H9 (cell line): Measurements from ENCODE around the gene SLC24A2. TPM values are rescaled to one million over a fixed set of nuclear protein-coding genes. Genes with fewer than 3 reads are reported as not detected.

Source experiments
- DNase-seq: peaks from one replicate; pipeline ENCODE4 v3.0.0-alpha.2; 2017
- H2AFZ ChIP-seq: one replicate; pipeline ENCODE4 v1.6.1; 2013; ENCODE audit warnings: mild to moderate bottlenecking, low read length, control low read depth, moderate library complexity
- H2AK5ac ChIP-seq: 2 replicates; pipeline ENCODE4 v1.6.1; 2013; ENCODE audit warnings: low read length, control low read depth, mixed read lengths; ENCODE audit not compliant: insufficient read length
- H2BK120ac ChIP-seq: one replicate; pipeline ENCODE4 v1.6.1; 2013; ENCODE audit warnings: low read depth, mild to moderate bottlenecking, low read length, control low read depth, inconsistent platforms; ENCODE audit not compliant: poor library complexity, severe bottlenecking
- H2BK12ac ChIP-seq: 2 replicates; pipeline ENCODE4 v1.6.1; 2013; ENCODE audit warnings: low read length, control low read depth, mixed read lengths, low read depth; ENCODE audit not compliant: insufficient read length
- H2BK15ac ChIP-seq: 2 replicates; pipeline ENCODE4 v1.6.1; 2013; ENCODE audit warnings: low read depth, low read length, control low read depth
- H2BK20ac ChIP-seq: one replicate; pipeline ENCODE4 v1.6.1; 2013; ENCODE audit warnings: low read depth, mild to moderate bottlenecking, low read length, control low read depth, inconsistent platforms; ENCODE audit not compliant: poor library complexity, severe bottlenecking
- H2BK5ac ChIP-seq: 2 replicates; pipeline ENCODE4 v1.6.1; 2013; ENCODE audit warnings: low read length, control low read depth, mixed read lengths; ENCODE audit not compliant: insufficient read length
- H3K14ac ChIP-seq: 2 replicates; pipeline ENCODE4 v1.6.1; 2013; ENCODE audit warnings: low read length, control low read depth; ENCODE audit not compliant: insufficient read depth
- H3K18ac ChIP-seq: 2 replicates; pipeline ENCODE4 v1.6.1; 2013; ENCODE audit warnings: low read depth, mild to moderate bottlenecking, mixed read lengths, low read length, control low read depth; ENCODE audit not compliant: insufficient read length
- H3K23ac ChIP-seq: 2 replicates; pipeline ENCODE4 v1.6.1; 2013; ENCODE audit warnings: low read length, control low read depth, mixed read lengths, low read depth; ENCODE audit not compliant: insufficient read length
- H3K23me2 ChIP-seq: 2 replicates; pipeline ENCODE4 v1.6.1; 2013; ENCODE audit warnings: low read depth, mild to moderate bottlenecking, mixed read lengths, low read length, control low read depth; ENCODE audit not compliant: insufficient read length, poor library complexity, severe bottlenecking
- H3K27ac ChIP-seq: 2 replicates; pipeline ENCODE4 v1.5.1; 2013; ENCODE audit warnings: low read length, control low read depth, mixed read lengths, low read depth; ENCODE audit not compliant: insufficient read length
- H3K27me3 ChIP-seq: 2 replicates; pipeline ENCODE4 v1.6.1; 2013; ENCODE audit warnings: low read length, control low read depth, inconsistent platforms; ENCODE audit not compliant: insufficient read depth
- H3K4ac ChIP-seq: 2 replicates; pipeline ENCODE4 v1.6.1; 2013; ENCODE audit warnings: low read depth, mild to moderate bottlenecking, control low read depth, inconsistent platforms, low read length, moderate library complexity
- H3K4me1 ChIP-seq: 2 replicates; pipeline ENCODE4 v1.6.1; 2013; ENCODE audit warnings: low read length, control low read depth, inconsistent platforms; ENCODE audit not compliant: insufficient read depth
- H3K4me2 ChIP-seq: 2 replicates; pipeline ENCODE4 v1.6.1; 2013; ENCODE audit warnings: low read length, control low read depth, mixed read lengths; ENCODE audit not compliant: insufficient read length, insufficient read depth
- H3K56ac ChIP-seq: 2 replicates; pipeline ENCODE4 v1.6.1; 2013; ENCODE audit warnings: low read depth, mild to moderate bottlenecking, mixed read lengths, low read length, control low read depth; ENCODE audit not compliant: insufficient read length
- H3K79me1 ChIP-seq: 2 replicates; pipeline ENCODE4 v1.6.1; 2013; ENCODE audit warnings: low read depth, mild to moderate bottlenecking, moderate library complexity, low read length, control low read depth, inconsistent platforms; ENCODE audit not compliant: insufficient read depth, poor library complexity, severe bottlenecking
- H3K79me2 ChIP-seq: 2 replicates; pipeline ENCODE4 v1.6.1; 2013; ENCODE audit warnings: low read length, control low read depth, inconsistent platforms; ENCODE audit not compliant: insufficient read depth
- H3K9ac ChIP-seq: 2 replicates; pipeline ENCODE4 v1.6.1; 2013; ENCODE audit warnings: low read length, control low read depth, mixed read lengths; ENCODE audit not compliant: insufficient read length; ENCODE audit errors: extremely low read depth
- H3K9me3 ChIP-seq: one replicate; pipeline ENCODE4 v1.6.1; 2013; ENCODE audit warnings: low read depth, low read length, inconsistent platforms; ENCODE audit not compliant: control insufficient read depth
- H3T11ph ChIP-seq: one replicate; pipeline ENCODE4 v1.6.1; 2013; ENCODE audit warnings: mild to moderate bottlenecking, low read length, control low read depth, inconsistent platforms
- H4K20me1 ChIP-seq: one replicate; pipeline ENCODE4 v1.6.1; 2013; ENCODE audit not compliant: control insufficient read depth, insufficient read length, insufficient read depth
- H4K5ac ChIP-seq: 2 replicates; pipeline ENCODE4 v1.6.1; 2013; ENCODE audit warnings: low read depth, mild to moderate bottlenecking, mixed read lengths, low read length, control low read depth; ENCODE audit not compliant: insufficient read length
- H4K8ac ChIP-seq: replicated peaks from 2 replicates; pipeline ENCODE4 v1.6.1; 2013; ENCODE audit warnings: low read length, control low read depth, mixed read lengths, low read depth; ENCODE audit not compliant: insufficient read length
- H4K91ac ChIP-seq: 2 replicates; pipeline ENCODE4 v1.6.1; 2013; ENCODE audit warnings: low read depth, mild to moderate bottlenecking, moderate library complexity, mixed read lengths, low read length, control low read depth; ENCODE audit not compliant: insufficient read length
- H3K27ac Mint-ChIP-seq, 3 experiments: 2 replicates in 2 of 3; 3 replicates in 1 of 3; pipeline ENCODE4 v1.8.0; 2020 to 2021; ENCODE audit warnings: mixed read lengths in 3 of 3, mild to moderate bottlenecking in 1 of 3, moderate library complexity in 1 of 3
- H3K27me3 Mint-ChIP-seq: 2 replicates; pipeline ENCODE4 v1.8.0; 2021; ENCODE audit warnings: low read depth, mild to moderate bottlenecking, moderate library complexity, mixed read lengths
- H3K36me3 Mint-ChIP-seq, 3 experiments: 2 replicates in 2 of 3; 3 replicates in 1 of 3; pipeline ENCODE4 v1.8.0; 2020 to 2021; ENCODE audit warnings: low read depth in 3 of 3, mixed read lengths in 3 of 3; ENCODE audit not compliant: insufficient read depth in 1 of 3
- H3K4me1 Mint-ChIP-seq, 2 experiments: 2 replicates each; pipeline ENCODE4 v1.8.0; 2020; ENCODE audit warnings: mixed read lengths in 2 of 2
- H3K4me3 Mint-ChIP-seq, 2 experiments: 2 replicates in 1 of 2; 3 replicates in 1 of 2; pipeline ENCODE4 v1.8.0; 2020 to 2021; ENCODE audit warnings: mild to moderate bottlenecking in 2 of 2, mixed read lengths in 2 of 2, moderate library complexity in 1 of 2
- H3K9me3 Mint-ChIP-seq, 2 experiments: 2 replicates in 1 of 2; 3 replicates in 1 of 2; pipeline ENCODE4 v1.8.0; 2020; ENCODE audit warnings: mild to moderate bottlenecking in 2 of 2, mixed read lengths in 2 of 2, moderate library complexity in 1 of 2
- total RNA-seq: library from RNA; stranded (reverse); gene quantifications from 2 replicates; pipeline ENCODE4 v1.2.1, GENCODE V29; 2021
- TF ChIP-seq, protein P1 (sequence below): fragments of 200-600 bp; sonication (generic); conservative IDR thresholded peaks from 3 replicates; pipeline ENCODE4 v1.8.0; 2021; ENCODE audit warnings: antibody characterized with exemption, mild to moderate bottlenecking

SLC24A2 gene
- total RNA-seq, 1 experiment from 2014 or later, result 6.2 TPM

DNA sequence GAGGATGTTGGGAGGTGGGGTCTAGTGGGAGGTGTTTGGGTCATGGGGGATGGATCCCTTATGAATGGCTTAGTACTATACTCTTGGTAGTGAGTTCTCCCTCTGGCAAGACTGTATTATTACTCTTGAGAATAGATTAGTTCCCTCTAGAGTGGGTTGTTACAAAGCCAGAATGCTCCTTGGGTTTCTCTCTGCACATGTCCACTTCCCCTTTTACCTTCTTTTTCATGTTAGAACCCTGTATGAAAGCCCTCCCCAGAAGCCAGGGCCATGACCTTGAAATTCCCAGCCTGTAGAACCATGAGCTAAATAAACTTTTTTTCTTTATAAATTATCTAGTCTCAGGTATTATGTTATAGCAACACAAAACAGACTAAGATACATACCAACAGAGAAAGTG is 31.1 kb downstream of the SLC24A2 start:
- H3K4me1 ChIP-seq, result no peaks in the 10 kb centered on the region
- Mint-ChIP-seq H3K27me3 (no peaks in the 10 kb centered on the region; the same call in 1 of the 2 replicates), H3K4me3 (no peak overlapping the region), H3K27ac (no peak overlapping the region; a peak in 1 of 7 replicates), H3K4me1 (peaks cover 20 to 21% of the 10 kb centered on the region in 2 experiments), H3K9me3 (peaks cover 0 to 9% of the 10 kb centered on the region in 2 experiments; a peak in 4 of 5 replicates), H3K36me3 (peaks cover 0 to 7% (median 0%) of the 10 kb centered on the region in 3 experiments; a peak in 3 of 7 replicates)
- H2BK15ac ChIP-seq, result no peak overlapping the region
- DNase-seq, result no peak
- no peak overlapping the region for H3K4me2 ChIP-seq
- H3K56ac ChIP-seq, result no peak overlapping the region
- no peak overlapping the region for H3K18ac ChIP-seq
- H2BK12ac ChIP-seq, result no peak overlapping the region
- no peak overlapping the region for H3K4ac ChIP-seq
- H3K23ac ChIP-seq, result no peak overlapping the region
- no peak overlapping the region for H2BK120ac ChIP-seq
- H3T11ph ChIP-seq, result no peak overlapping the region
- H3K27me3 ChIP-seq, result no peaks in the 10 kb centered on the region
- no peak overlapping the region for H4K5ac ChIP-seq
- no peak overlapping the region for H3K14ac ChIP-seq
- H4K91ac ChIP-seq, result no peak overlapping the region
- H2BK20ac ChIP-seq, result no peak overlapping the region
- no peaks in the 10 kb centered on the region for H4K20me1 ChIP-seq
- H3K9ac ChIP-seq, result no peak overlapping the region
- H3K9me3 ChIP-seq, result no peaks in the 10 kb centered on the region
- no peaks in the 10 kb centered on the region for H3K79me1 ChIP-seq
- no peak overlapping the region for H2AK5ac ChIP-seq
- no peak overlapping the region for H2AFZ ChIP-seq
- H2BK5ac ChIP-seq, result no peak overlapping the region
- no peaks in the 10 kb centered on the region for H3K79me2 ChIP-seq
- H3K27ac ChIP-seq, result no peak overlapping the region
- H4K8ac ChIP-seq, result no peak overlapping the region
- TF ChIP-seq, protein P1, sequence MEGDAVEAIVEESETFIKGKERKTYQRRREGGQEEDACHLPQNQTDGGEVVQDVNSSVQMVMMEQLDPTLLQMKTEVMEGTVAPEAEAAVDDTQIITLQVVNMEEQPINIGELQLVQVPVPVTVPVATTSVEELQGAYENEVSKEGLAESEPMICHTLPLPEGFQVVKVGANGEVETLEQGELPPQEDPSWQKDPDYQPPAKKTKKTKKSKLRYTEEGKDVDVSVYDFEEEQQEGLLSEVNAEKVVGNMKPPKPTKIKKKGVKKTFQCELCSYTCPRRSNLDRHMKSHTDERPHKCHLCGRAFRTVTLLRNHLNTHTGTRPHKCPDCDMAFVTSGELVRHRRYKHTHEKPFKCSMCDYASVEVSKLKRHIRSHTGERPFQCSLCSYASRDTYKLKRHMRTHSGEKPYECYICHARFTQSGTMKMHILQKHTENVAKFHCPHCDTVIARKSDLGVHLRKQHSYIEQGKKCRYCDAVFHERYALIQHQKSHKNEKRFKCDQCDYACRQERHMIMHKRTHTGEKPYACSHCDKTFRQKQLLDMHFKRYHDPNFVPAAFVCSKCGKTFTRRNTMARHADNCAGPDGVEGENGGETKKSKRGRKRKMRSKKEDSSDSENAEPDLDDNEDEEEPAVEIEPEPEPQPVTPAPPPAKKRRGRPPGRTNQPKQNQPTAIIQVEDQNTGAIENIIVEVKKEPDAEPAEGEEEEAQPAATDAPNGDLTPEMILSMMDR, result no peak
- H3K23me2 ChIP-seq, result no peaks in the 10 kb centered on the region
